Keratinocyte (primary cell): ENCODE measurements around the gene P2RX7. TPM values are rescaled to one million over a fixed set of nuclear protein-coding genes. Genes with fewer than 3 reads are reported as not detected.

Source experiments
- DNase-seq: peaks from one replicate; pipeline ENCODE4 v3.0.0-alpha.2; 2011; ENCODE audit warnings: low read depth, missing footprints, low spot score
- FAIRE-seq: peaks from 2 replicates; lab custom pipeline; 2011; peaks lifted over from hg19 to GRCh38; lab: Jason Lieb, UNC
- H2AFZ ChIP-seq: 2 replicates; pipeline ENCODE4 v1.6.0; 2012; ENCODE audit warnings: low read length, control low read depth, inconsistent platforms; ENCODE audit not compliant: control insufficient read depth
- H3K27ac ChIP-seq: 2 replicates; pipeline ENCODE4 v1.5.1; 2011; ENCODE audit warnings: low read length; ENCODE audit not compliant: control insufficient read depth, insufficient read depth
- H3K27me3 ChIP-seq: 3 replicates; pipeline ENCODE4 v1.6.0; 2011; ENCODE audit warnings: low read length; ENCODE audit not compliant: control insufficient read depth, insufficient read depth; ENCODE audit errors: extremely low read depth
- H3K36me3 ChIP-seq, 2 experiments: 2 replicates in 1 of 2; 3 replicates in 1 of 2; pipeline ENCODE4 v1.5.1; 2011; ENCODE audit warnings: low read length in 2 of 2, mild to moderate bottlenecking in 1 of 2; ENCODE audit not compliant: control insufficient read depth in 2 of 2, insufficient read depth in 2 of 2; ENCODE audit errors: extremely low read depth in 1 of 2
- H3K4me1 ChIP-seq: 3 replicates; pipeline ENCODE4 v1.5.1; 2011; ENCODE audit warnings: low read length; ENCODE audit not compliant: control insufficient read depth, insufficient read depth; ENCODE audit errors: extremely low read depth
- H3K4me2 ChIP-seq: 3 replicates; pipeline ENCODE4 v1.6.0; 2011; ENCODE audit warnings: low read depth, low read length; ENCODE audit not compliant: control insufficient read depth, insufficient read depth; ENCODE audit errors: extremely low read depth
- H3K4me3 ChIP-seq, 3 experiments: fragments of 200-600 bp in 1 of 3; sonication (generic) in 1 of 3; 2 replicates in 2 of 3; 3 replicates in 1 of 3; pipeline ENCODE4 v1.5.1; 2011 to 2016; ENCODE audit warnings: low read length in 3 of 3, mild to moderate bottlenecking in 3 of 3, control low read depth in 2 of 3, inconsistent platforms in 1 of 3, low read depth in 1 of 3, mixed read lengths in 1 of 3, mixed run types in 1 of 3, moderate library complexity in 1 of 3; ENCODE audit not compliant: control insufficient read depth in 2 of 3, insufficient read depth in 2 of 3; ENCODE audit errors: extremely low read depth in 1 of 3
- H3K79me2 ChIP-seq: 2 replicates; pipeline ENCODE4 v1.6.0; 2012; ENCODE audit warnings: low read length; ENCODE audit not compliant: control insufficient read depth, insufficient read depth
- H3K9ac ChIP-seq: 3 replicates; pipeline ENCODE4 v1.6.0; 2011; ENCODE audit warnings: low read length; ENCODE audit not compliant: control insufficient read depth, insufficient read depth; ENCODE audit errors: extremely low read depth
- H3K9me1 ChIP-seq: 3 replicates; pipeline ENCODE4 v1.6.0; 2011; ENCODE audit warnings: low read length; ENCODE audit not compliant: control insufficient read depth, insufficient read depth; ENCODE audit errors: extremely low read depth
- H3K9me3 ChIP-seq: 2 replicates; pipeline ENCODE4 v1.5.1; 2012; ENCODE audit warnings: low read depth, low read length; ENCODE audit not compliant: control insufficient read depth
- H4K20me1 ChIP-seq: 3 replicates; pipeline ENCODE4 v1.6.0; 2011; ENCODE audit warnings: low read length; ENCODE audit not compliant: control insufficient read depth, insufficient read depth; ENCODE audit errors: extremely low read depth
- CTCF ChIP-seq, 3 experiments: IDR thresholded peaks in 1 of 3; conservative IDR thresholded peaks in 1 of 3; optimal IDR thresholded peaks in 1 of 3; 2 replicates in 2 of 3; 3 replicates in 1 of 3; pipeline versions ENCODE3 to v1.5.1; 2011; ENCODE audit warnings: low read length in 3 of 3, mild to moderate bottlenecking in 3 of 3, moderate library complexity in 2 of 3, control low read depth in 1 of 3, inconsistent platforms in 1 of 3; ENCODE audit not compliant: insufficient read depth in 2 of 3; ENCODE audit errors: extremely low read depth in 1 of 3
- EZH2 ChIP-seq: IDR thresholded peaks from one replicate; pipeline ENCODE4 v1.6.1; 2012; ENCODE audit warnings: inconsistent platforms, mild to moderate bottlenecking, low read length, moderate library complexity
- dilution Hi-C: fragments of 300-500 bp; cut with MboI; formaldehyde crosslinking; loops from one replicate; pipeline ENCODE4 v1.7.0; 2020; ENCODE audit warnings: low sequenced_read_pairs; ENCODE audit not compliant: extremely low pct_ligation_motif_present
- polyA plus RNA-seq, 5 experiments: library from polyadenylated mRNA; depleted of rRNA in 3 of 5; stranded (reverse) in 3 of 5; stranded (forward) in 1 of 5; unstranded in 1 of 5; fragments of >200 nt; gene quantifications; 1 replicate in 1 of 5; 2 replicates in 3 of 5; 3 replicates in 1 of 5; pipeline versions ENCODE4 v1.2.1 to v1.2.3, GENCODE V29; 2011 to 2012; ENCODE audit warnings: missing spikeins in 2 of 5, low read depth in 1 of 5, low replicate concordance in 1 of 5

Gene P2RX7
- polyA plus RNA-seq, 1 donor (not counting 4 experiments of a cell fraction or from before 2014, with no cell fraction given), result 0.20 TPM

DNA sequence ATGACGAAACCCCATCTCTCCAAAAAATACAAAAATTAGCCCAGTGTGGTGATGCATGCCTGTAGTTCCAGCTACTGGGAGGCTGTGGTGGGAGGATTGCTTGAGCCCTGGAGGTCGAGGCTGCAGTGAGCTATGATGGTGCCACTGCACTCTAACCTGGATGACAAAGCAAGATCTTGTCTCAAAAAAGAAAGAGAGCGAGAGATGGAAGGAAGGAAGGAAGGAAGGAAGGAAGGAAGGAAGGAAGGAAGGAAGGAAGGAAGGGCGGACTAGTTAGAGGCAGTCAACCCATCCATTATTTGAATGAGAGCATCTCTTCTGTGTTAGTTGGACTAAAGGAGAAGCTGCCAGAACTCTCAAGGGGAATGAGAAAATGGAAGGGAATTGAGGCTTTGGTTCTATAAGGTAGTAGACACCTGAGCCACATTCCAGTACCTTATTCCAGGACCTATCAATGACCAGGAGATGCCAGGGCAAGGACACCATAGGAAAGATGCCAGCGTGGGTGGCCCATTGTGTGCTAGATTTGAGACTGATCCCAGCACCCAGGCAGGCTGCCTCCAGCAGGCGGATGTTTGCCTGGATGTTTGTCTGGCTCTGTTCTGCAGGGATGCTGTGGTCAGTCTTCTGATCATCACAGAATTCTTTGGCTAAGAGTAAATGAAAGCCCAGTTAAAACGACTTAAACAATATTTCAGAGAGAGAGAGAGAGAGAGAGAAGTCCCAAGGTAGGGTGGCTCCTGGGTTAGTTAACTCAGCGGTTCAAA is 11.5 kb upstream of the P2RX7 start:
- Histone ChIP-seq H3K9ac (no peak overlapping the region), H3K4me3 (no peak overlapping the region), H3K9me3 (no peaks in the 10 kb centered on the region), H3K79me2 (no peaks in the 10 kb centered on the region), H3K36me3 (no peaks in the 10 kb centered on the region), H3K27me3 (no peaks in the 10 kb centered on the region), H4K20me1 (no peaks in the 10 kb centered on the region), H3K9me1 (no peaks in the 10 kb centered on the region), H2AFZ (no peak overlapping the region), H3K4me1 (peaks cover 10% of the 10 kb centered on the region), H3K27ac (no peak overlapping the region), H3K4me2 (no peak overlapping the region)
- DNase-seq, result no peak
- TF ChIP-seq CTCF (optimal IDR thresholded peaks at IDR 0.05 in 1 of 3, IDR thresholded peaks at IDR 0.05 in 1 of 3, conservative IDR thresholded peaks at IDR 0.05 in 1 of 3; ENCODE audit: extremely low read depth in 1 of 3, insufficient read depth in 2 of 3, low read length in 3 of 3) (no peak), EZH2 (no peak)
- FAIRE-seq, result no peak
- dilution Hi-C loops, result no loop called here

DNA sequence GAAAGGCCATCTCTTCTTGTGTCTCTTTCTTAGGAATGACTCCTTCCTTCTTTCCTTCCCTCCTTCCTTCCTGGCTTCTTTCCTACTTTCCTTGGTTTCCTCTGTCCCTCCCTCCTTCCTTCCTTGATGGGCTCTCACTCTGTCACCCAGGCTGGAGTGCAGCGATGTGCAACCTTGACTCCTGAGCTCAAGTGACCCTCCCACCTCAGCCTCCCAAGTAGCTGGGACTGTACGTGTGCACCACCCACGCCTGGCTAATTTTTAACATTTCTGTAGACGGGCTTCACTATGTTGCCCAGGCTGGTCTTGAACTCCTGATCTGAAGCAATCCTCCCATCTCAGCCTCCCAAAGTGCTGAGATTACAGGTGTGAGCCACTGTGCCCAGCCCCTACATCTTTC is 10.9 kb upstream of the P2RX7 start:
- dilution Hi-C loops, result no loop called here
- Histone ChIP-seq H3K36me3 (no peaks in the 10 kb centered on the region), H3K9me3 (no peaks in the 10 kb centered on the region), H3K79me2 (no peaks in the 10 kb centered on the region), H4K20me1 (no peaks in the 10 kb centered on the region), H3K9ac (no peak overlapping the region), H3K9me1 (no peaks in the 10 kb centered on the region), H3K4me3 (no peak overlapping the region), H2AFZ (no peak overlapping the region), H3K4me2 (no peak overlapping the region), H3K27me3 (no peaks in the 10 kb centered on the region), H3K27ac (no peak overlapping the region), H3K4me1 (peaks cover 10% of the 10 kb centered on the region)
- DNase-seq (no peak), FAIRE-seq (no peak)
- no peak for TF ChIP-seq CTCF (optimal IDR thresholded peaks at IDR 0.05 in 1 of 3, IDR thresholded peaks at IDR 0.05 in 1 of 3, conservative IDR thresholded peaks at IDR 0.05 in 1 of 3; ENCODE audit: extremely low read depth in 1 of 3, insufficient read depth in 2 of 3, low read length in 3 of 3)
- no peak for TF ChIP-seq EZH2
